OCI-LY3 (cell line): ENCODE measurements around the gene ICA1.

Experiments used
- H2AFZ ChIP-seq: fragments of 200-600, 300-600 bp; shearing (Covaris generic); 2 replicates; pipeline ENCODE4 v1.6.0; 2014; ENCODE audit warnings: antibody characterized with exemption, low read depth, low read length
- H3K27ac ChIP-seq: fragments of 200-600, 300-600 bp; sonication (generic); 2 replicates; pipeline ENCODE4 v1.5.1; 2014; ENCODE audit warnings: mild to moderate bottlenecking, low read length, moderate library complexity, mixed read lengths
- H3K27me3 ChIP-seq: fragments of 200-600, 300-600 bp; sonication (generic); 2 replicates; pipeline ENCODE4 v1.6.1; 2014; ENCODE audit warnings: low read depth, low read length, mixed read lengths
- H3K36me3 ChIP-seq: fragments of 200-600, 300-600 bp; sonication (generic); replicated peaks from 2 replicates; pipeline ENCODE3; 2014; ENCODE audit warnings: low read depth, low read length, mixed read lengths
- H3K4me1 ChIP-seq: fragments of 300-600, 200-600 bp; sonication (generic); 2 replicates; pipeline ENCODE4 v1.6.1; 2014; ENCODE audit warnings: low read length, mixed read lengths
- H3K4me2 ChIP-seq: fragments of 200-600, 300-600 bp; sonication (generic); 2 replicates; pipeline ENCODE4 v1.6.1; 2014; ENCODE audit warnings: low read length, mixed read lengths
- H3K4me3 ChIP-seq: fragments of 300-600, 200-600 bp; sonication (generic); 2 replicates; pipeline ENCODE4 v1.5.1; 2014; ENCODE audit warnings: antibody characterized with exemption, mild to moderate bottlenecking, low read length, moderate library complexity
- H3K79me2 ChIP-seq: fragments of 300-600, 200-600 bp; shearing (Covaris generic); 2 replicates; pipeline ENCODE4 v1.6.1; 2014; ENCODE audit warnings: mild to moderate bottlenecking, low read length, mixed read lengths
- H3K9ac ChIP-seq: fragments of 300-600, 200-600 bp; shearing (Covaris generic); 2 replicates; pipeline ENCODE4 v1.6.0; 2014; ENCODE audit warnings: mild to moderate bottlenecking, low read length, moderate library complexity
- H3K9me3 ChIP-seq: fragments of 200-600, 300-600 bp; shearing (Covaris generic); 2 replicates; pipeline ENCODE4 v1.6.1; 2014; ENCODE audit warnings: low read length, mixed read lengths; ENCODE audit not compliant: insufficient read depth
- H4K20me1 ChIP-seq: fragments of 200-600, 300-600 bp; sonication (generic); 2 replicates; pipeline ENCODE4 v1.6.1; 2016; ENCODE audit warnings: low read length, mixed read lengths; ENCODE audit not compliant: insufficient read depth
- CTCF ChIP-seq: fragments of 200-600, 300-600 bp; sonication (generic); IDR thresholded peaks from 2 replicates; pipeline ENCODE4 v1.5.1; 2014; ENCODE audit warnings: antibody characterized with exemption, low read length, low read depth
- EZH2phosphoT487 ChIP-seq: fragments of 200-600 bp; shearing (Covaris generic); IDR thresholded peaks from 2 replicates; pipeline ENCODE4 v1.6.1; 2018; ENCODE audit warnings: antibody characterized with exemption, mixed run types, low read depth

ICA1 gene

GRCh38 chr7:8197994-8198698 is 63.8 kb downstream of the ICA1 start:
- Histone ChIP-seq H3K9ac (no peak overlapping the region), H3K4me3 (no peak overlapping the region), H3K4me1 (no peaks in the 10 kb centered on the region), H2AFZ (no peak overlapping the region), H3K4me2 (no peak overlapping the region), H3K79me2 (no peaks in the 10 kb centered on the region), H3K27me3 (no peaks in the 10 kb centered on the region), H3K27ac (no peak overlapping the region), H3K36me3 (no peaks in the 10 kb centered on the region), H4K20me1 (no peaks in the 10 kb centered on the region), H3K9me3 (no peaks in the 10 kb centered on the region)
- TF ChIP-seq EZH2phosphoT487 (no peak), CTCF (no peak)

GRCh38 chr7:8192897-8193296 is 69.1 kb downstream of the ICA1 start:
- no peaks in the 10 kb centered on the region for H3K9me3 ChIP-seq
- no peak overlapping the region for H2AFZ ChIP-seq
- TF ChIP-seq CTCF: no peak
- TF ChIP-seq EZH2phosphoT487: no peak
- H3K27me3 ChIP-seq: no peaks in the 10 kb centered on the region
- no peak overlapping the region for H3K4me3 ChIP-seq
- H3K36me3 ChIP-seq: no peaks in the 10 kb centered on the region
- H3K79me2 ChIP-seq: no peaks in the 10 kb centered on the region
- H3K27ac ChIP-seq: no peak overlapping the region
- no peaks in the 10 kb centered on the region for H4K20me1 ChIP-seq
- no peak overlapping the region for H3K9ac ChIP-seq
- no peaks in the 10 kb centered on the region for H3K4me1 ChIP-seq
- no peak overlapping the region for H3K4me2 ChIP-seq

GRCh38 chr7:8190119-8190895 is 71.7 kb downstream of the ICA1 start:
- Histone ChIP-seq H3K9me3 (no peaks in the 10 kb centered on the region), H3K4me2 (no peak overlapping the region), H2AFZ (no peak overlapping the region), H3K4me3 (no peak overlapping the region), H3K9ac (no peak overlapping the region), H3K36me3 (no peaks in the 10 kb centered on the region), H3K79me2 (no peaks in the 10 kb centered on the region), H3K27me3 (no peaks in the 10 kb centered on the region), H4K20me1 (no peaks in the 10 kb centered on the region), H3K4me1 (peaks cover 5% of the 10 kb centered on the region), H3K27ac (no peak overlapping the region)
- no peak for TF ChIP-seq EZH2phosphoT487
- TF ChIP-seq CTCF: peak; percentile 70

- Histone ChIP-seq H3K79me2 (no peaks in the 10 kb centered on the region), H4K20me1 (no peaks in the 10 kb centered on the region), H3K4me2 (no peak overlapping the region), H3K4me3 (no peak overlapping the region), H2AFZ (no peak overlapping the region), H3K36me3 (no peaks in the 10 kb centered on the region), H3K4me1 (peaks cover 5% of the 10 kb centered on the region), H3K9ac (no peak overlapping the region), H3K27me3 (no peaks in the 10 kb centered on the region), H3K27ac (no peak overlapping the region), H3K9me3 (no peaks in the 10 kb centered on the region)
- TF ChIP-seq CTCF: no peak
- TF ChIP-seq EZH2phosphoT487: no peak
Observed at GRCh38 chr7:8189625-8190024, 72.3 kb downstream of the ICA1 start.
